ENCODE results near the gene ARHGAP42. TPM values are rescaled to one million over a fixed set of nuclear protein-coding genes. Genes with fewer than 3 reads are reported as not detected.

The ARHGAP42 gene
- total and polyA plus RNA-seq, 8 donors, result 0.76 to 4.9 (median 1.8) TPM

DNA sequence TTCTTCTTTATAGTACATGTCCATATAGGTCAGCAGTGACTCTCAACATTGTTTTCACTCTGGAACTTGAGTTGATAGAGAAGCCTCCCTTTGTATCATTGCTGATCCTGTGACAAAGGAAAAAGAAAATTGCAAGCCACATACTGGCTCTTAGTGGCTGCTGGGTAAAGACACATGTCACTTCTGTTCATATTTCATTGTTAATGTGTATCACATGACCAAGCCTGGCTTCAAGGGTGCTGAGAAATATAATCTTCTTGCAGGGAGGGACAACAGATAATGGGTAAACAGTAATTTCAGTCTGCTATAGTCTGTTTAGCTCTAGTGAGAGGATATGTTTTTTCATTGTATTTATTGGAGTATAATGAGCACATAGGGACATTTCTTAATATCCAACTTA, 269.3 kb downstream of the ARHGAP42 start:
- Histone ChIP-seq H3K4me1 (no peaks in the 10 kb centered on the region), H3K27me3 (no peaks in the 10 kb centered on the region), H3K9me3 (no peaks in the 10 kb centered on the region), H3K36me3 (no peaks in the 10 kb centered on the region), H3K4me3 (no peak overlapping the region), H3K27ac (no peak overlapping the region)
- ATAC-seq, result no peak
- no peak for DNase-seq
- TF ChIP-seq, protein P1, sequence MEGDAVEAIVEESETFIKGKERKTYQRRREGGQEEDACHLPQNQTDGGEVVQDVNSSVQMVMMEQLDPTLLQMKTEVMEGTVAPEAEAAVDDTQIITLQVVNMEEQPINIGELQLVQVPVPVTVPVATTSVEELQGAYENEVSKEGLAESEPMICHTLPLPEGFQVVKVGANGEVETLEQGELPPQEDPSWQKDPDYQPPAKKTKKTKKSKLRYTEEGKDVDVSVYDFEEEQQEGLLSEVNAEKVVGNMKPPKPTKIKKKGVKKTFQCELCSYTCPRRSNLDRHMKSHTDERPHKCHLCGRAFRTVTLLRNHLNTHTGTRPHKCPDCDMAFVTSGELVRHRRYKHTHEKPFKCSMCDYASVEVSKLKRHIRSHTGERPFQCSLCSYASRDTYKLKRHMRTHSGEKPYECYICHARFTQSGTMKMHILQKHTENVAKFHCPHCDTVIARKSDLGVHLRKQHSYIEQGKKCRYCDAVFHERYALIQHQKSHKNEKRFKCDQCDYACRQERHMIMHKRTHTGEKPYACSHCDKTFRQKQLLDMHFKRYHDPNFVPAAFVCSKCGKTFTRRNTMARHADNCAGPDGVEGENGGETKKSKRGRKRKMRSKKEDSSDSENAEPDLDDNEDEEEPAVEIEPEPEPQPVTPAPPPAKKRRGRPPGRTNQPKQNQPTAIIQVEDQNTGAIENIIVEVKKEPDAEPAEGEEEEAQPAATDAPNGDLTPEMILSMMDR (IDR thresholded peaks at IDR 0.05), result no peak
- intact Hi-C loops (cut with DNase I), result no loop called here
- FAIRE-seq, result no peak

GRCh38 chr11:100957499-100957898, 270.4 kb downstream of the ARHGAP42 start:
- Histone ChIP-seq H3K36me3 (no peaks in the 10 kb centered on the region), H3K4me1 (no peaks in the 10 kb centered on the region), H3K27ac (no peak overlapping the region), H3K27me3 (no peaks in the 10 kb centered on the region), H3K9me3 (no peaks in the 10 kb centered on the region), H3K4me3 (no peak overlapping the region)
- FAIRE-seq (no peak), ATAC-seq (no peak), DNase-seq (no peak)
- intact Hi-C loops (cut with DNase I), result no loop called here
- TF ChIP-seq, protein P1 (IDR thresholded peaks at IDR 0.05), result no peak
- 59 to 68% methylated on average over 4 of the region's 4 CpGs for WGBS, 2 donors

GRCh38 chr11:100961633-100962032, 274.5 kb downstream of the ARHGAP42 start:
- intact Hi-C loops (cut with DNase I), result no loop called here
- no peak for DNase-seq
- Histone ChIP-seq H3K4me1 (no peaks in the 10 kb centered on the region), H3K9me3 (no peaks in the 10 kb centered on the region), H3K27me3 (no peaks in the 10 kb centered on the region), H3K4me3 (no peak overlapping the region), H3K27ac (no peak overlapping the region), H3K36me3 (no peaks in the 10 kb centered on the region)
- no peak for ATAC-seq
- FAIRE-seq, result no peak
- TF ChIP-seq, protein P1 (IDR thresholded peaks at IDR 0.05), result no peak
- 51 to 62% methylated on average over 2 of the region's 2 CpGs for WGBS, 2 donors

DNA sequence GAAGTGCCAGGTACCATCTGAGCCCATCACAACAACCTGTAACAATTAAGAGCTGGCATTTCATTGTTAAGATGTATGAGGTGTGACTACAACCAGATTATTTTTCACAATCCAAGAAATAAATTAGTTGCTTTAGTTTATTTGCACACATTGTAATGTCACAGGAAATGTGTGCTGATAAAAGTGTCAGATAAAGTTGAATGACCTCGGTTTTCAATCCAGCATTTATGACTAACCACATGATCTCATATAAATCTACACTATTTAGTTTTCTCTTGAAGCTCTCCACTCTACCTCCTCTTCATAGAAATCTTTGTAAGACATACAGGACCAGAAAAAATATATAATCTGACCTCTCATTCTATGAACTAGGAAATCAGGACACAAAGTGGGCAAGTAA, 276.3 kb downstream of the ARHGAP42 start:
- ATAC-seq (no peak), DNase-seq (no peak), FAIRE-seq (no peak)
- Histone ChIP-seq H3K4me1 (no peaks in the 10 kb centered on the region), H3K36me3 (no peaks in the 10 kb centered on the region), H3K27me3 (no peaks in the 10 kb centered on the region), H3K4me3 (no peak overlapping the region), H3K9me3 (no peaks in the 10 kb centered on the region), H3K27ac (no peak overlapping the region)
- 2 to 12% methylated on average over 1 of the region's 1 CpG for WGBS, 2 donors
- intact Hi-C loops (cut with DNase I), result no loop called here
- TF ChIP-seq, protein P1 (IDR thresholded peaks at IDR 0.05), result no peak

DNA sequence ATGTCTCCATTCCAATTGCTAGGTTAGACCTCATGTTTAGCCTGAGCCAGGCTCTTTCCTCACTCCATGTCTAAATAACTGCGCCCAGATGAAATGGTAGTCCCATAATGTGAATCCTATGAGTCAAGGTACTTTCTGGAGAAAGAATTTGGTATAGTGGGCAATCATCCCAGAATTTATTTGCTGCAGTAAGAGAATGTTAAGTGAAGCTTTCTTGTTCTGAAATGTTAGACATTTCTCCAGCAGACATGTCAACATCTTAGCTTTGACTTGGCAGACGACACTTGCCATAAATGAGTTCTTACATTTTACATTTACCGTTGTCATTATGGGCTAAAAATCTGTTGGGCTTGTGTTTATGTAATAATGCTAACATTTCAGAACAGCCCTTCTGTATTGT, 277.3 kb downstream of the ARHGAP42 start:
- no peak overlapping the region for H3K27ac ChIP-seq
- ATAC-seq, result no peak
- no peaks in the 10 kb centered on the region for H3K36me3 ChIP-seq
- no peak for FAIRE-seq
- no peaks in the 10 kb centered on the region for H3K9me3 ChIP-seq
- H3K4me1 ChIP-seq, result no peaks in the 10 kb centered on the region
- TF ChIP-seq, protein P1 (IDR thresholded peaks at IDR 0.05), result no peak
- no peak for DNase-seq
- WGBS, 2 donors, result 88 to 96% methylated on average over 3 of the region's 3 CpGs
- no peaks in the 10 kb centered on the region for H3K27me3 ChIP-seq
- no peak overlapping the region for H3K4me3 ChIP-seq
- intact Hi-C loops (cut with DNase I), result no loop called here
